SU-DHL-6 (cell line): Measurements from ENCODE around the gene PTCSC3.
"Not testable (repeated sequence)": the region's sequence is repeated elsewhere in the genome, so short reads cannot be mapped to it uniquely, and the experiment has no call there.

Experiments
- H2AFZ ChIP-seq: fragments of 200-600 bp; sonication (generic); 2 replicates; pipeline ENCODE4 v1.6.1; 2014; ENCODE audit warnings: low read depth, mild to moderate bottlenecking, moderate library complexity, mixed read lengths, antibody characterized with exemption, low read length; ENCODE audit not compliant: severe bottlenecking
- H3F3A ChIP-seq: fragments of 200-600 bp; shearing (Covaris generic); 2 replicates; pipeline ENCODE4 v1.6.0; 2016; ENCODE audit warnings: antibody characterized with exemption, mild to moderate bottlenecking; ENCODE audit not compliant: insufficient read depth
- H3K27ac ChIP-seq: fragments of 200-600 bp; sonication (generic); 2 replicates; pipeline ENCODE4 v1.5.1; 2016; ENCODE audit warnings: low read depth, mild to moderate bottlenecking, low read length, moderate library complexity, mixed read lengths
- H3K27me3 ChIP-seq: fragments of 200-600 bp; sonication (generic), shearing (Covaris generic); 2 replicates; pipeline ENCODE4 v1.6.0; 2014; ENCODE audit warnings: mild to moderate bottlenecking, low read length
- H3K36me3 ChIP-seq: fragments of 200-600 bp; sonication (generic); 2 replicates; pipeline ENCODE4 v1.6.1; 2014; ENCODE audit warnings: mild to moderate bottlenecking, low read length, mixed read lengths
- H3K4me2 ChIP-seq: fragments of 300-600, 200-600 bp; shearing (Covaris generic), sonication (generic); 2 replicates; pipeline ENCODE4 v1.6.0; 2014; ENCODE audit warnings: low read length, low read depth, mild to moderate bottlenecking; ENCODE audit not compliant: poor library complexity, severe bottlenecking
- H3K4me3 ChIP-seq: fragments of 200-600 bp; sonication (generic); 2 replicates; pipeline ENCODE4 v1.5.1; 2014; ENCODE audit warnings: antibody characterized with exemption, low read length, mild to moderate bottlenecking, mixed read lengths; ENCODE audit not compliant: insufficient read depth, poor library complexity, severe bottlenecking
- H3K79me2 ChIP-seq: fragments of 200-600 bp; sonication (generic); 2 replicates; pipeline ENCODE4 v1.6.1; 2014; ENCODE audit warnings: mild to moderate bottlenecking, low read length, moderate library complexity; ENCODE audit not compliant: insufficient read depth
- H3K9ac ChIP-seq: fragments of 200-600 bp; sonication (generic); 2 replicates; pipeline ENCODE4 v1.7.0; 2014; ENCODE audit warnings: mild to moderate bottlenecking, low read length
- H3K9me2 ChIP-seq: fragments of 200-600 bp; sonication (generic); replicated peaks from 2 replicates; pipeline ENCODE4 v1.6.1; 2014; ENCODE audit warnings: low read length; ENCODE audit not compliant: insufficient read depth
- H3K9me3 ChIP-seq: fragments of 200-600 bp; sonication (generic); 2 replicates; pipeline ENCODE4 v1.6.1; 2014; ENCODE audit warnings: low read length, mixed read lengths; ENCODE audit not compliant: insufficient read depth
- H4K20me1 ChIP-seq: fragments of 200-600 bp; sonication (generic); 2 replicates; pipeline ENCODE4 v1.6.1; 2014; ENCODE audit warnings: low read depth, mild to moderate bottlenecking, antibody characterized with exemption, low read length, moderate library complexity, mixed read lengths
- CTCF ChIP-seq: fragments of 200-600 bp; sonication (generic); IDR thresholded peaks from one replicate; pipeline ENCODE4 v1.5.1; 2017; ENCODE audit warnings: antibody characterized with exemption, mild to moderate bottlenecking, low read length, moderate library complexity; ENCODE audit not compliant: insufficient read depth, poor library complexity, severe bottlenecking
- EZH2phosphoT487 ChIP-seq: fragments of 200-600 bp; sonication (generic), shearing (Covaris generic); conservative IDR thresholded peaks from 2 replicates; pipeline ENCODE4 v1.6.1; 2018; ENCODE audit warnings: mild to moderate bottlenecking, antibody characterized with exemption, low read length, moderate library complexity, mixed read lengths

PTCSC3 gene

DNA sequence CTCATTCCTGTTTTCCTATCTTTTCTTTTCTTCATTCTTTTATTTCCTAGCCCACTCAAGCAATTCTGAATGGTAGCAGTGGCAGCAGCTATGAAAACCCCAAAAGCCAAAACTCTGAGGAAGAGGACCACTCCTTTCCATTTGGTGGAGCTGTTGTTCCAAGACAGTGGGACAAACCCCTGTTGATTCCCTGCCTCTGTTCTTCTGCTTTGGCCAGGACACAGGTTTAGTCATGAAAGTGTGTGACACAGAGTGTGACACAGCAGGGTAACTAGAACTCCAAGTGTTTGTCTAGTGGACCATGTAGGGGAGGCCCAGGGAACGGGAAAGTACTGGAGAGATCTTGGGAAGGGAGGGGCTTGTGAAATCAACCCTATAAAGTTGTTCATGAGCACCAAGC is 71.1 kb downstream of the PTCSC3 start:
- H3K36me3 ChIP-seq: no peaks in the 10 kb centered on the region
- H3K9ac ChIP-seq: no peak overlapping the region
- H4K20me1 ChIP-seq: no peaks in the 10 kb centered on the region
- TF ChIP-seq EZH2phosphoT487: no peak
- TF ChIP-seq CTCF: no peak
- no peaks in the 10 kb centered on the region for H3K9me3 ChIP-seq
- no peaks in the 10 kb centered on the region for H3K79me2 ChIP-seq
- no peaks in the 10 kb centered on the region for H3K27me3 ChIP-seq
- no peaks in the 10 kb centered on the region for H3F3A ChIP-seq
- no peak overlapping the region for H2AFZ ChIP-seq
- no peak overlapping the region for H3K4me2 ChIP-seq
- H3K4me3 ChIP-seq: no peak overlapping the region
- H3K9me2 ChIP-seq: no peaks in the 10 kb centered on the region
- H3K27ac ChIP-seq: no peak overlapping the region

DNA sequence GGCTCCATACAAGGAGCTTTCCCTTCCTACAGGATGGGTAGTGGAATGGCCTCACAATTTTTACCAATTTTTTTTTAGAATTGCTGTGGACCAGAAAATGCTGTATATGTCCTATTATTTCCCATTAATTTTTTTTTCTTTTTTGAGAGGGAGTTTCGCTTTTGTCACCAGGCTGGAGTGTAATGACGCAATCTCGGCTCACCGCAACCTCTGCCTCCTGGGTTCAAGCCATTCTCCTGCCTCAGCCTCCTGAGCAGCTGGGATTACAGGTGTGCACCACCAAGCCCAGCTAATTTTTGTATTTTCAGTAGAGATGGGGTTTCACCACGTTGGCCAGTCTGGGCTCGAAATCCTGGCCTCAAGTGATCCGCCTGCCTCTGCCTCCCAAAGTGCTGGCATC is 72.3 kb downstream of the PTCSC3 start:
- not testable (repeated sequence) for H3K4me3 ChIP-seq, H3K9me2 ChIP-seq, H3K9ac ChIP-seq, H2AFZ ChIP-seq, H3K9me3 ChIP-seq, H3K27ac ChIP-seq, H3K4me2 ChIP-seq, H3F3A ChIP-seq, H3K79me2 ChIP-seq, H3K36me3 ChIP-seq, H4K20me1 ChIP-seq, H3K27me3 ChIP-seq

- Histone ChIP-seq H3K4me2 (no peak overlapping the region), H3K36me3 (no peaks in the 10 kb centered on the region), H3K9me3 (no peaks in the 10 kb centered on the region), H3K4me3 (no peak overlapping the region), H3K27ac (no peak overlapping the region), H4K20me1 (no peaks in the 10 kb centered on the region), H3K79me2 (no peaks in the 10 kb centered on the region), H3K9ac (no peak overlapping the region), H3K27me3 (no peaks in the 10 kb centered on the region), H3F3A (no peaks in the 10 kb centered on the region), H3K9me2 (no peaks in the 10 kb centered on the region), H2AFZ (no peak overlapping the region)
- TF ChIP-seq CTCF (no peak), EZH2phosphoT487 (no peak)
These were observed 76.9 kb downstream of the PTCSC3 start for GRCh38 chr14:36099619-36100018.

- no peak overlapping the region for H3K4me2 ChIP-seq
- H3K4me3 ChIP-seq: no peak overlapping the region
- TF ChIP-seq EZH2phosphoT487: no peak
- TF ChIP-seq CTCF: no peak
- no peaks in the 10 kb centered on the region for H3K9me2 ChIP-seq
- H3K79me2 ChIP-seq: no peaks in the 10 kb centered on the region
- no peaks in the 10 kb centered on the region for H3K27me3 ChIP-seq
- H3K36me3 ChIP-seq: no peaks in the 10 kb centered on the region
- no peaks in the 10 kb centered on the region for H4K20me1 ChIP-seq
- no peak overlapping the region for H2AFZ ChIP-seq
- H3K9me3 ChIP-seq: no peaks in the 10 kb centered on the region
- H3K27ac ChIP-seq: no peak overlapping the region
- H3K9ac ChIP-seq: no peak overlapping the region
- H3F3A ChIP-seq: no peaks in the 10 kb centered on the region
These were observed 79.2 kb downstream of the PTCSC3 start for GRCh38 chr14:36097356-36097755.
